ENCODE results near the gene TRIM56.

DNA sequence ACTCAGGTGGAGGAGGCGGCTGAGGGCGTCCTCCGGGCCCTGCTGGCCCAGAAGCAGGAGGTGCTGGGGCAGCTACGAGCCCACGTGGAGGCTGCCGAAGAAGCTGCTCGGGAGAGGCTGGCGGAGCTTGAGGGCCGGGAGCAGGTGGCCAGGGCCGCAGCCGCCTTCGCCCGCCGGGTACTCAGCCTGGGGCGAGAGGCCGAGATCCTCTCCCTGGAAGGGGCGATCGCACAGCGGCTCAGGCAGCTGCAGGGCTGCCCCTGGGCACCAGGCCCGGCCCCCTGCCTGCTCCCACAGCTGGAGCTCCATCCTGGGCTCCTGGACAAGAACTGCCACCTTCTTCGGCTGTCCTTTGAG, 2.8 kb downstream of the TRIM56 start:
- no peak for TF ChIP-seq POLR2AphosphoS5 (IDR thresholded peaks at IDR 0.05; ENCODE audit: low read depth, low read length)
- TF ChIP-seq, protein P1, sequence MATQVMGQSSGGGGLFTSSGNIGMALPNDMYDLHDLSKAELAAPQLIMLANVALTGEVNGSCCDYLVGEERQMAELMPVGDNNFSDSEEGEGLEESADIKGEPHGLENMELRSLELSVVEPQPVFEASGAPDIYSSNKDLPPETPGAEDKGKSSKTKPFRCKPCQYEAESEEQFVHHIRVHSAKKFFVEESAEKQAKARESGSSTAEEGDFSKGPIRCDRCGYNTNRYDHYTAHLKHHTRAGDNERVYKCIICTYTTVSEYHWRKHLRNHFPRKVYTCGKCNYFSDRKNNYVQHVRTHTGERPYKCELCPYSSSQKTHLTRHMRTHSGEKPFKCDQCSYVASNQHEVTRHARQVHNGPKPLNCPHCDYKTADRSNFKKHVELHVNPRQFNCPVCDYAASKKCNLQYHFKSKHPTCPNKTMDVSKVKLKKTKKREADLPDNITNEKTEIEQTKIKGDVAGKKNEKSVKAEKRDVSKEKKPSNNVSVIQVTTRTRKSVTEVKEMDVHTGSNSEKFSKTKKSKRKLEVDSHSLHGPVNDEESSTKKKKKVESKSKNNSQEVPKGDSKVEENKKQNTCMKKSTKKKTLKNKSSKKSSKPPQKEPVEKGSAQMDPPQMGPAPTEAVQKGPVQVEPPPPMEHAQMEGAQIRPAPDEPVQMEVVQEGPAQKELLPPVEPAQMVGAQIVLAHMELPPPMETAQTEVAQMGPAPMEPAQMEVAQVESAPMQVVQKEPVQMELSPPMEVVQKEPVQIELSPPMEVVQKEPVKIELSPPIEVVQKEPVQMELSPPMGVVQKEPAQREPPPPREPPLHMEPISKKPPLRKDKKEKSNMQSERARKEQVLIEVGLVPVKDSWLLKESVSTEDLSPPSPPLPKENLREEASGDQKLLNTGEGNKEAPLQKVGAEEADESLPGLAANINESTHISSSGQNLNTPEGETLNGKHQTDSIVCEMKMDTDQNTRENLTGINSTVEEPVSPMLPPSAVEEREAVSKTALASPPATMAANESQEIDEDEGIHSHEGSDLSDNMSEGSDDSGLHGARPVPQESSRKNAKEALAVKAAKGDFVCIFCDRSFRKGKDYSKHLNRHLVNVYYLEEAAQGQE (IDR thresholded peaks at IDR 0.05; ENCODE audit: insufficient read depth in 1 of 2, low read depth in 2 of 2, low read length in 2 of 2) = no peak
- no peak for TF ChIP-seq FOXP2 (optimal IDR thresholded peaks at IDR 0.05; ENCODE audit: borderline replicate concordance, extremely low read depth, extremely low read length, insufficient read depth)

All from PFSK-1 (cell line).